ENCODE data around the gene S100Z.
"Not testable (repeated sequence)": the region's sequence is repeated elsewhere in the genome, so short reads cannot be mapped to it uniquely, and the experiment has no call there.

Gene S100Z

GRCh38 chr5:76826416-76826815 is 23.4 kb upstream of the S100Z start:
- DNase-seq (ENCODE audit: low spot score) = not testable (repeated sequence)

- no peak for DNase-seq (ENCODE audit: low spot score)
Observed at GRCh38 chr5:76831110-76831452, 18.7 kb upstream of the S100Z start.

GRCh38 chr5:76836181-76836580 is 13.6 kb upstream of the S100Z start:
- no peak for DNase-seq (ENCODE audit: low spot score)

GRCh38 chr5:76836585-76836984 is 13.2 kb upstream of the S100Z start:
- no peak for DNase-seq (ENCODE audit: low spot score)

GRCh38 chr5:76838481-76839261 is 11.1 kb upstream of the S100Z start:
- DNase-seq (ENCODE audit: low spot score) = no peak

- no peak for DNase-seq (ENCODE audit: low spot score)
Observed at GRCh38 chr5:76841361-76841760, 8.5 kb upstream of the S100Z start.

- no peak for DNase-seq (ENCODE audit: low spot score)
Observed at GRCh38 chr5:76845890-76846289, 3.9 kb upstream of the S100Z start.

GRCh38 chr5:76850543-76851145 is 830 bp downstream of the S100Z start:
- DNase-seq (ENCODE audit: low spot score) = no peak

- DNase-seq (ENCODE audit: low spot score) = no peak
Observed at GRCh38 chr5:76851728-76852369, 2.0 kb downstream of the S100Z start.

- DNase-seq (ENCODE audit: low spot score) = no peak
Observed at GRCh38 chr5:76852772-76853171, 3.0 kb downstream of the S100Z start.

GRCh38 chr5:76853741-76854140 is 3.9 kb downstream of the S100Z start:
- DNase-seq (ENCODE audit: low spot score) = not testable (repeated sequence)

- no peak for DNase-seq (ENCODE audit: low spot score)
Observed at GRCh38 chr5:76854644-76855043, 4.8 kb downstream of the S100Z start.

- DNase-seq (ENCODE audit: low spot score) = not testable (repeated sequence)
Observed at GRCh38 chr5:76855501-76855900, 5.7 kb downstream of the S100Z start.

- DNase-seq (ENCODE audit: low spot score) = no peak
Observed at GRCh38 chr5:76855961-76856360, 6.1 kb downstream of the S100Z start.

GRCh38 chr5:76856800-76857199 is 7.0 kb downstream of the S100Z start:
- DNase-seq (ENCODE audit: low spot score) = not testable (repeated sequence)

- no peak for DNase-seq (ENCODE audit: low spot score)
Observed at GRCh38 chr5:76859591-76860247, 9.9 kb downstream of the S100Z start.

GRCh38 chr5:76861612-76862011 is 11.8 kb downstream of the S100Z start:
- no peak for DNase-seq (ENCODE audit: low spot score)

- DNase-seq (ENCODE audit: low spot score) = no peak
Observed at GRCh38 chr5:76863001-76863400, 13.2 kb downstream of the S100Z start.

- no peak for DNase-seq (ENCODE audit: low spot score)
Observed at GRCh38 chr5:76866503-76866902, 16.7 kb downstream of the S100Z start.

- DNase-seq (ENCODE audit: low spot score) = no peak
Observed at GRCh38 chr5:76867038-76867437, 17.2 kb downstream of the S100Z start.

- peak; percentile 57 for DNase-seq (ENCODE audit: low spot score)
Observed at GRCh38 chr5:76867827-76868693, 18.2 kb downstream of the S100Z start.

GRCh38 chr5:76870046-76870445 is 20.2 kb downstream of the S100Z start:
- no peak for DNase-seq (ENCODE audit: low spot score)
